ENCODE data around the gene TTC22.
A peak's percentile ranks its signal among the peaks of the same experiment; 100 is the strongest.
"Not testable (repeated sequence)": the region's sequence is repeated elsewhere in the genome, so short reads cannot be mapped to it uniquely, and the experiment has no call there.

The TTC22 gene

GRCh38 chr1:54781023-54781723 is 19.9 kb downstream of the TTC22 start:
- no peak for DNase-seq

GRCh38 chr1:54777431-54777830 is 23.7 kb downstream of the TTC22 start:
- no peak for DNase-seq

- no peak for DNase-seq
Observed at GRCh38 chr1:54777011-54777410, 24.1 kb downstream of the TTC22 start.

GRCh38 chr1:54775828-54776721 is 25.0 kb downstream of the TTC22 start:
- DNase-seq, result not testable (repeated sequence)

- no peak for DNase-seq
Observed at GRCh38 chr1:54774820-54775498, 26.2 kb downstream of the TTC22 start.

DNA sequence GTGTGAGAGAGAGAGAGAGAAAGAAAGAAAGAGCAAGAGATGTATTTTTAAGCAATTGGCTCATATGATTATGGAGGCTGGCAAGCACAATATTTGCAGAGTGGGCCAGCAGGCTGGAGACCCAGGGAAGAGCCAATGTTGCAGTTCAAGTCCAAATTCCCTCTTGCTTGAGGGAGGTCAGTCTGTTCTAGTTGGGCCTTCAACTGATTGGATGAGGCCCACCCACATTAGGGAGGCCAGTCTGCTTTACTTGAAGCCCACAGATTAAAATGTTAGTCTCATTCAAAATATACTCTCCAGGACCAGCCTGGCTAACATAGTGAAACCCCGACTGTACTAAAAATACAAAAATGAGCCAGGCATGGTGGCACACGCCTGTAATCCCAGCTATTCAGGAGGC is 28.2 kb downstream of the TTC22 start:
- DNase-seq, result no peak

DNA sequence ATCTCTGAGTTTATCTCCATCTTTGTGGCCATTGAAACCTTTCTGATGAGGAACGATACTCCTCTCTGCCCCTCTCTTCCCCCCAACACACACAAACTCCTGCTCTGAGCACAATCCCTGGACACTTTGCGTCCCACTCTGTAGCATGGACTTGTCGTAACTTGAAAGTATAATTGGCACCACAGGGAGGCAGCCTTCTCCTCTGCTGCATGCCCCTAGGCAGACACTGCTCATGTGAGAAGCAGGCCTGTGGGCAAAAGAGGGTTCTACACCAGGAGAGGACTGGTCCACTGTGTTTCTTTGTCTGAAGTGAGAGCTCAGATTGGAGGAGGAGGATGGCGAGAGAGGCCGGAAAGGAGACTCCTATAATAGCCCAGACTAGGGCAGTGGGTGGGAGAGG is 33.0 kb downstream of the TTC22 start:
- DNase-seq, result no peak

GRCh38 chr1:54767526-54767925 is 33.6 kb downstream of the TTC22 start:
- DNase-seq, result no peak

GRCh38 chr1:54766726-54767125 is 34.4 kb downstream of the TTC22 start:
- no peak for DNase-seq

- no peak for DNase-seq
Observed at GRCh38 chr1:54764922-54765561, 36.1 kb downstream of the TTC22 start.

DNA sequence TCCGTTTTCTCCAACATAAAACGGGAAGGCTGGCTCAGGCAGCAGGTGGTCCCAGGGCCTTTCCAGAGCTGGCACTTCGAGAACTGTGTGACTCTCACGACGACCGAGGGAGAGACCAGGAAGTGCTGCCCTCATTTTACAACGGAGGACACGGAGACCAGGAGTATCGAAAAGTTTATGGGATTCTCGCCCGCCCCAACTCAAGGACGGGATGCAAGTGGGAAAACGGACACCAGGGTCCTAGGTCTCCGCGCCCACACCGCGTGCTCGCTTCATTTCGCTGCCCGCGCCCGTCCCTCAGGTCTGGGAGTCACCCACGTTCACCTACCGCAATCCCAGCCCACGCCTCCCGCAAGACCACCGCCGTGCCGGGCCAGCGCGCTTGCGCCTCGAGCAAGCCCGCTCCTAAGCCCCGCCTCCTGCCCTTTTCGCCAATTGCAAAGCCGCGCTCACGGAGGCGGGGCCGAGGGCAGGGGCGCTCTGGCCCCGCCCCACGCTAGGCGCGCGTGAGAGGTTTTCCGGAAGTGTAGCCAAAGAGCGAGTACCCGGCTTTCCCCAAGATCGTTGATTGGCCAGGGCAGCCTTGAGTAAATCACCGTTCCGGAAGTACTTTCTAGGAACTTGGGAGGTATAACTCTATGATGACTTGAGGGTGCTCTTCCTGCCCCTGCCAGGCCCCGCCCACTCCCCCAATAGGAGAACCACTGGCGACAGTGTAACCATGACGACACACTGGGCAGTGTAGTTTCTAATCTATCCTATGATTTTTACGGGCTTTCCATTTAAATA is 36.8 kb downstream of the TTC22 start, which contains the start of gene PARS2:
Gene PARS2 (minus strand): TSS at position 391 of the 789 bp plus-strand sequence. CDS start 5,362 bp downstream, outside the sequence.
- peak; percentile 98 for DNase-seq

- no peak for DNase-seq
Observed at GRCh38 chr1:54763816-54764132, 37.3 kb downstream of the TTC22 start.

DNA sequence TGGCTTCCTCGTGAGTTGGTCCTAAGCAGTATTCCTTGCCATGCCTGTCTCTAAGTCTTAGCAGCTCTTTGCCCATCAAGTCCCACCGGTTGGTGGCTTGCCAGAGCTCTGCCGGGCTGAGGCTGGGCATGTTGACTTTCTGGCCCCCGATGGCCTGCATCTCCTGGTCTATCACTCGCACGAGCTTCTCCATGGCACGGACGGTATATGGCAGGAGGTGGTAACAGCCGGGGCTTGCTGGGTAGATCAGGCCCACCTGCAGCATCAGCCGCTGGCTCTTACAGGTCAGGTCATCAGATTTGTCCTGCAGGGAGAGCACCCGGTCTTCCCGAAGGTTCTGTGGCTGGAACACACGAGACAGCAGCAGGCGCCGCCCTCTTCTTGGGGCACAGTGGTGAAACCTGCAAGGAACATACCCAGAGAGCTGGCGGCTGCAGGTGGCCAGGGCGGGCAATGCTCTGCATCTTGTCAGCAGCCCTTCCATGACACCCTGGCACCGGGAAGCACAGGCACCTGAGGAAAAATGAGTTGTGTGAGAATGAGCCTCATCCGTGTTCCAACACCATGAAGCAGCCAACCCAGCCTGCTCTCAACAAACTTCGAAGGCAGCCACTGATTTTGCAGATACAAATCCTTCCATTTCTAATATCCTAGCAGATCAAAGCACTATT is 42.3 kb downstream of the TTC22 start:
- no peak for DNase-seq

- DNase-seq, result no peak
Observed at GRCh38 chr1:54757833-54758232, 43.3 kb downstream of the TTC22 start.

DNA sequence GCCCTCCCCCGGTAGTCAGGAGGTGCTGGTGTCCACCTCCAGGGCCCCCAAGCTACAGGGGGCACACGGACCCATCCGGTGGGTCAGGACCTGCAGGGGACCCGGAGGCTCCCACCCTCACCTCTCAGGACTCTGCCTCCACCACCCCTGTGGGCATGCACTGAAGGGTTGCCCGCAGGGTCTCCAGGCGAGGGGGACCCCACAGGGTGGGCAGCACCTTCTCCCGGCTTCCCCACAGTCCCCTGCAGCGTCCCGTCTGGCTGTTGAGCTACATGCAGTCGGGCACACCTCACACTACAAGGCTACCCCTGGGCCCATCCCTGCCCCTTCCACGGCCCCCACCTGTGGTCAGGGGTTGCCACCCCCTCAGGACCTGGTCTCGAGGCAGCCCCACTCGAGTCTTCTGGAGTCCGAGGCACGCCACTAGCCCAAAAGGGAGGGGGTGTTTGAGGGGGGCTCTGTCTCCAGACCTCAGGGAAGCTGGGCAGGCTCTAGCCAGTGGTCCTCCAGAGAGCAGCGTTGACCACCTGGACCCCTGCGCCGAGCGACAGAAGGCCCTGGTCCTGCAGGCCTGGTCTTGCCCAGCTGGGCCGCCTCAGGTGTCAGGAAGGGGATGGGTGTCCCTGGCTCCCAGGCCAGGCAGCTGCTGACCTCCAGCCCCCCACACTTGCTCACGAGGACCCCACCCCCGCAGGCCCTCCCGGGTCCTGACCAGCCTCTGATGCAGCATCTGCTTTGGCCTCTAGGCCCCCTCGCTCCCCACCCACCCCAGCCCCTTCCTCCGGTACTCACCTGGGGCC is 46.4 kb downstream of the TTC22 start:
- DNase-seq, result no peak

- no peak for DNase-seq
Observed at GRCh38 chr1:54754045-54754444, 47.1 kb downstream of the TTC22 start.

GRCh38 chr1:54751426-54751825 is 49.7 kb downstream of the TTC22 start:
- no peak for DNase-seq

DNA sequence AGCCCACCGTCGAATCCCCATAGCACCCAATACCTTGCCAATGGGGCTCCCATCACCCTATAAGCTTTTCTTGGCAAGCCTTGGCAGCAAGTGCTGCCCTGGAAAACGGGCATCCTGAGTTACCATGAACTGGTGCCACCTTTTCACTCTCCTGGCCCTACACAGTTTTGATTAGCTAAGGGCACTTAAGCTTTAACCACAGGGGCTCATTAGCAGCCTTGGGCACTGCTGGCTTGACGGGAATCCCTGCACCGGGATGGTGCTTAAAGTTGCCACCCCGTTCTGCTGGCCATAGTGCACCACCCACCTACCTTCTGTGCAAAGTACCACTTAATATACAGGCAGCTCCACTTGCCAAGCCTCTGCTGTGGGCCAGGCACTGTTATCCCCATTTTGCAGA is 50.5 kb downstream of the TTC22 start:
- no peak for DNase-seq

DNA sequence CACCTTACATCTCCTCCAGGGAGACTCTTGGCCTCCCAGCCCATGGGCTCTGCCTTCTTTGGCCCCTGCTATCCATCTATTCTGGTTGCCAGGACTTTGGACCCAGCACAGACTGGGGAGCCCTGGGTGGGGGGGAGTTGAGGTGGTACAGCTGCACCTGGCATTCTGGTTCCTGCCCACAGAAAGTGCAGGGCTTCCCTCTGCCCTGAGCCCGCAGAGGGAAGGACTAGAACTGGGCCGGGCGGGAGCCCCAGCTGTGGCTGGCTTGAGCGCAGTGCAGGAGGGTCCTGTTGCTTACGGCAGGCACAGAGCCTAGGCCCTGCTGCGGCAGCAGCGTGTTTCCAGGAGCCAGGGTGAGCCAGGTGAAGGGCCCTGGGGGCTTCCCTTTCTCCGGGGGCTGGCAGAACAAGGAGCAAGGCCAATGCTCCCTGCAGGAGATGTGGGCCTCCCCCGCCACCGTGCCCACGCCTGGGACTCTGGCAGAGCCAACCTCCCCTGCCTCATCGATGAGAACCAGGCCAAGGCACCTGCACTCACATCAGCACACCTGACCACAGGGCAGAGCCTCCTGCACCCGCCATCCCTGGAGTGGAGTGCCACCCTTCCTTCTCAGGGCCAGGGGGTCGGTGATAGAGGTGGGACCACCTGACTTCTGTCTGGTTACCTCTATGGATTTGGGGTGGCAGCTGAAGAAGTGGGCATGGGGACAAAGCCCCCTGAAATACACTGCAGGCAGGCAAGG is 52.9 kb downstream of the TTC22 start:
- DNase-seq, result no peak

- no peak for DNase-seq
Observed at GRCh38 chr1:54745864-54746263, 55.3 kb downstream of the TTC22 start.

Data from CD4-positive, alpha-beta T cell treated with Interleukin-12 subunit alpha and Interleukin-12 subunit beta, for 1 hour (primary cell).